Measurements from ENCODE around the gene MEIOB. TPM values are rescaled to one million over a fixed set of nuclear protein-coding genes. Genes with fewer than 3 reads are reported as not detected.
"Not testable (repeated sequence)": the region's sequence is repeated elsewhere in the genome, so short reads cannot be mapped to it uniquely, and the experiment has no call there.

The MEIOB gene
- polyA plus RNA-seq, 1 of the 3 experiments (the other 2 are of a cell fraction) = not detected

GRCh38 chr16:1799263-1799662 is 72.7 kb downstream of the MEIOB start:
- H2AFZ ChIP-seq (ENCODE audit: low read depth); H3K36me3 ChIP-seq (replicated peaks in 1 of 2; ENCODE audit: control insufficient read depth in 1 of 2, insufficient read depth in 2 of 2, low read length in 1 of 2); H3K27ac ChIP-seq (ENCODE audit: low read depth in 2 of 2, low read length in 1 of 2); H3K9ac ChIP-seq; H4K20me1 ChIP-seq (ENCODE audit: insufficient read depth); H3K79me2 ChIP-seq (ENCODE audit: insufficient read depth); H3K4me2 ChIP-seq; CTCF ChIA-PET; H3K9me2 ChIP-seq; H3K4me1 ChIP-seq (ENCODE audit: control insufficient read depth in 1 of 2, insufficient read depth in 2 of 2, low read depth in 1 of 2, low read length in 1 of 2); H3K27me3 ChIP-seq (ENCODE audit: insufficient read depth); H3K4me3 ChIP-seq (ENCODE audit: low read depth in 2 of 2, low read length in 1 of 2); H3F3A ChIP-seq (replicated peaks; ENCODE audit: insufficient read depth); H3K9me3 ChIP-seq; POLR2A ChIA-PET; DNase-seq: not testable (repeated sequence)
- 62% methylated on average over 5 of the region's 5 CpGs for WGBS (ENCODE audit: low lambda C conversion rate)

- H3K36me3 ChIP-seq (replicated peaks in 1 of 2; ENCODE audit: control insufficient read depth in 1 of 2, insufficient read depth in 2 of 2, low read length in 1 of 2) = peaks cover 0 to 12% of the 10 kb centered on the region in 2 experiments
- TF ChIP-seq CHD2 (IDR thresholded peaks at IDR 0.05; ENCODE audit: low read length, partially characterized antibody) (no peak), NRF1 (IDR thresholded peaks at IDR 0.05; ENCODE audit: low read depth, low read length) (no peak), PBX3 (IDR thresholded peaks at IDR 0.05) (no peak), EZH2phosphoT487 (IDR thresholded peaks at IDR 0.05; ENCODE audit: borderline replicate concordance, low read depth) (no peak), YY1 (IDR thresholded peaks at IDR 0.05; ENCODE audit: low read depth) (no peak)
- no peaks in the 10 kb centered on the region for H3K79me2 ChIP-seq (ENCODE audit: insufficient read depth)
- H3F3A ChIP-seq (replicated peaks; ENCODE audit: insufficient read depth) = no peaks in the 10 kb centered on the region
- H3K9ac ChIP-seq = no peak overlapping the region
- H3K27me3 ChIP-seq (ENCODE audit: insufficient read depth) = no peaks in the 10 kb centered on the region
- H3K27ac ChIP-seq (ENCODE audit: low read depth in 2 of 2, low read length in 1 of 2) = no peak overlapping the region
- H2AFZ ChIP-seq (ENCODE audit: low read depth) = no peak overlapping the region
- no peak for DNase-seq
- ChIA-PET POLR2A (interaction anchor here (0.7 kb wide), 1 partner anchor 50 kb away, joined by 3 read pairs; no protein-coding TSS in a partner anchor), CTCF (interaction anchor here (1.1 kb wide), 1 partner anchor 134 kb away, joined by 3 read pairs; no protein-coding TSS in a partner anchor)
- no peaks in the 10 kb centered on the region for H3K9me3 ChIP-seq
- no peaks in the 10 kb centered on the region for H3K9me2 ChIP-seq
- 88% methylated on average over 18 of the region's 32 CpGs for WGBS (ENCODE audit: low lambda C conversion rate)
- no peaks in the 10 kb centered on the region for H4K20me1 ChIP-seq (ENCODE audit: insufficient read depth)
- H3K4me1 ChIP-seq (ENCODE audit: control insufficient read depth in 1 of 2, insufficient read depth in 2 of 2, low read depth in 1 of 2, low read length in 1 of 2) = no peaks in the 10 kb centered on the region; a peak in 1 of 4 replicates
- H3K4me2 ChIP-seq = no peak overlapping the region
- no peak overlapping the region for H3K4me3 ChIP-seq (ENCODE audit: low read depth in 2 of 2, low read length in 1 of 2)
Observed at GRCh38 chr16:1794908-1795666, 76.9 kb downstream of the MEIOB start.

- Histone ChIP-seq H3F3A (replicated peaks; ENCODE audit: insufficient read depth) (no peaks in the 10 kb centered on the region), H3K4me3 (ENCODE audit: low read depth in 2 of 2, low read length in 1 of 2) (no peak overlapping the region), H3K36me3 (replicated peaks in 1 of 2; ENCODE audit: control insufficient read depth in 1 of 2, insufficient read depth in 2 of 2, low read length in 1 of 2) (peaks cover 0 to 16% of the 10 kb centered on the region in 2 experiments), H4K20me1 (ENCODE audit: insufficient read depth) (no peaks in the 10 kb centered on the region), H3K9me3 (no peaks in the 10 kb centered on the region), H3K79me2 (ENCODE audit: insufficient read depth) (no peaks in the 10 kb centered on the region), H3K4me1 (ENCODE audit: control insufficient read depth in 1 of 2, insufficient read depth in 2 of 2, low read depth in 1 of 2, low read length in 1 of 2) (no peaks in the 10 kb centered on the region; a peak in 1 of 4 replicates), H3K9me2 (no peaks in the 10 kb centered on the region), H2AFZ (ENCODE audit: low read depth) (no peak overlapping the region), H3K9ac (no peak overlapping the region), H3K4me2 (no peak overlapping the region), H3K27me3 (ENCODE audit: insufficient read depth) (no peaks in the 10 kb centered on the region), H3K27ac (ENCODE audit: low read depth in 2 of 2, low read length in 1 of 2) (no peak overlapping the region; a peak in 1 of 4 replicates)
- no peak for DNase-seq
- ChIA-PET POLR2A (interaction anchor here (0.7 kb wide), 1 partner anchor 51 kb away, joined by 3 read pairs; no protein-coding TSS in a partner anchor), CTCF (no interaction called here)
- 89% methylated on average over 6 of the region's 18 CpGs for WGBS (ENCODE audit: low lambda C conversion rate)
- TF ChIP-seq SIN3A (IDR thresholded peaks at IDR 0.05; ENCODE audit: borderline replicate concordance, low read depth, low read length) (no peak), SMC3 (IDR thresholded peaks at IDR 0.05; ENCODE audit: low read depth, low read length) (no peak), RXRA (IDR thresholded peaks at IDR 0.05; ENCODE audit: borderline replicate concordance, low read depth) (no peak)
Observed at GRCh38 chr16:1794221-1794871, 77.6 kb downstream of the MEIOB start.

Data from SK-N-SH (cell line).